ENCODE results near the gene EMC9. TPM values are rescaled to one million over a fixed set of nuclear protein-coding genes. Genes with fewer than 3 reads are reported as not detected.

The EMC9 gene
- total RNA-seq, 1 donor from 2014 or later: 26.4 TPM

- intact Hi-C loops (cut with micrococcal nuclease): no loop called here
- no peak overlapping the region for H3K27ac Mint-ChIP-seq
- H3K36me3 Mint-ChIP-seq (ENCODE audit: low read depth): peaks cover 8% of the 10 kb centered on the region
- DNase-seq (ENCODE audit: low spot score): no peak
- no peak overlapping the region for H3K4me3 Mint-ChIP-seq (ENCODE audit: low read depth)
- H3K4me1 Mint-ChIP-seq (ENCODE audit: low read depth): peaks cover 20% of the 10 kb centered on the region
- no peaks in the 10 kb centered on the region for H3K27me3 Mint-ChIP-seq (ENCODE audit: low read depth)
- no peaks in the 10 kb centered on the region for H3K9me3 Mint-ChIP-seq
Observed at GRCh38 chr14:24130717-24131548, 10.5 kb downstream of the EMC9 start.

- Mint-ChIP-seq H3K9me3 (no peaks in the 10 kb centered on the region), H3K36me3 (ENCODE audit: low read depth) (peaks cover 8% of the 10 kb centered on the region), H3K4me1 (ENCODE audit: low read depth) (peaks cover 17% of the 10 kb centered on the region), H3K27me3 (ENCODE audit: low read depth) (no peaks in the 10 kb centered on the region), H3K4me3 (ENCODE audit: low read depth) (no peak within 1 kb of the TSS), H3K27ac (no peak within 1 kb of the TSS)
- DNase-seq (ENCODE audit: low spot score): no peak
- intact Hi-C loops (cut with micrococcal nuclease): no loop called here
Observed at GRCh38 chr14:24130380-24130716, 11.0 kb downstream of the EMC9 start, which contains the start of gene FITM1. FITM1 (plus strand) TSS chr14:24130659; CDS start chr14:24131564, 905 bp downstream.

- H3K9me3 Mint-ChIP-seq: no peaks in the 10 kb centered on the region
- peaks cover 8% of the 10 kb centered on the region for H3K36me3 Mint-ChIP-seq (ENCODE audit: low read depth)
- DNase-seq (ENCODE audit: low spot score): no peak
- H3K27ac Mint-ChIP-seq: no peak overlapping the region
- H3K27me3 Mint-ChIP-seq (ENCODE audit: low read depth): no peaks in the 10 kb centered on the region
- intact Hi-C loops (cut with micrococcal nuclease): no loop called here
- peaks cover 13% of the 10 kb centered on the region for H3K4me1 Mint-ChIP-seq (ENCODE audit: low read depth)
- H3K4me3 Mint-ChIP-seq (ENCODE audit: low read depth): no peak overlapping the region
Observed at GRCh38 chr14:24129410-24129998, 11.9 kb downstream of the EMC9 start.

- peaks cover 16% of the 10 kb centered on the region for H3K36me3 Mint-ChIP-seq (ENCODE audit: low read depth)
- H3K27me3 Mint-ChIP-seq (ENCODE audit: low read depth): no peaks in the 10 kb centered on the region
- intact Hi-C loops (cut with micrococcal nuclease): no loop called here
- H3K4me3 Mint-ChIP-seq (ENCODE audit: low read depth): no peak overlapping the region
- H3K4me1 Mint-ChIP-seq (ENCODE audit: low read depth): peaks cover 9% of the 10 kb centered on the region
- H3K9me3 Mint-ChIP-seq: no peaks in the 10 kb centered on the region
- no peak for DNase-seq (ENCODE audit: low spot score)
- no peak overlapping the region for H3K27ac Mint-ChIP-seq
Observed at GRCh38 chr14:24127673-24128072, 13.7 kb downstream of the EMC9 start.

DNA sequence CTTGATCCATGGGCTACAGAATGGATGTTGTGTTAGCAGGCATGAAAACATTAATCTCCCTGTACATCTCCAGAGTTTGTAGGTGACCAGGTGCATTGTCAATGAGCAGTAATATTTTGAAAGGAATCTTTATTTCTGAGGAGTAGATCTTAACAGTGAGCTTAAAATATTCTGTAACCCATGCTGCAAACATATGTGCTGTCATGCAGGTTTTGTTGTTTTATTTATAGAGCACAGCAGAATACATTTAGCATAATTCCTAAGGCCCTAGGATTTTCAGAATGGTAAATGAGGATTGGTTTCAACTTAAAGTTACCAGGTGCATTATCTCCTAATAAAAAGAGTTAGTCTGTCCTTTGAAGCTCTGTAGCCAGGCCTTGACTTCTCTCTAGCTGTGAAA is 14.5 kb downstream of the EMC9 start:
- Mint-ChIP-seq H3K27ac (no peak overlapping the region), H3K4me1 (ENCODE audit: low read depth) (peaks cover 2% of the 10 kb centered on the region), H3K36me3 (ENCODE audit: low read depth) (peaks cover 16% of the 10 kb centered on the region), H3K9me3 (no peaks in the 10 kb centered on the region), H3K27me3 (ENCODE audit: low read depth) (no peaks in the 10 kb centered on the region), H3K4me3 (ENCODE audit: low read depth) (no peak overlapping the region)
- no peak for DNase-seq (ENCODE audit: low spot score)
- intact Hi-C loops (cut with micrococcal nuclease): no loop called here

GRCh38 chr14:24123424-24124417 is 17.7 kb downstream of the EMC9 start:
- Mint-ChIP-seq H3K27ac (no peak overlapping the region), H3K27me3 (ENCODE audit: low read depth) (no peaks in the 10 kb centered on the region), H3K9me3 (no peaks in the 10 kb centered on the region), H3K4me1 (ENCODE audit: low read depth) (peaks cover 5% of the 10 kb centered on the region), H3K4me3 (ENCODE audit: low read depth) (no peak overlapping the region), H3K36me3 (ENCODE audit: low read depth) (peaks cover 44% of the 10 kb centered on the region)
- intact Hi-C loops (cut with micrococcal nuclease): no loop called here
- DNase-seq (ENCODE audit: low spot score): no peak

- Mint-ChIP-seq H3K9me3 (no peaks in the 10 kb centered on the region), H3K27me3 (ENCODE audit: low read depth) (no peaks in the 10 kb centered on the region), H3K36me3 (ENCODE audit: low read depth) (peaks cover 52% of the 10 kb centered on the region), H3K4me1 (ENCODE audit: low read depth) (peaks cover 7% of the 10 kb centered on the region), H3K27ac (no peak overlapping the region), H3K4me3 (ENCODE audit: low read depth) (no peak overlapping the region)
- intact Hi-C loops (cut with micrococcal nuclease): no loop called here
- no peak for DNase-seq (ENCODE audit: low spot score)
Observed at GRCh38 chr14:24122898-24123297, 18.5 kb downstream of the EMC9 start.

DNA sequence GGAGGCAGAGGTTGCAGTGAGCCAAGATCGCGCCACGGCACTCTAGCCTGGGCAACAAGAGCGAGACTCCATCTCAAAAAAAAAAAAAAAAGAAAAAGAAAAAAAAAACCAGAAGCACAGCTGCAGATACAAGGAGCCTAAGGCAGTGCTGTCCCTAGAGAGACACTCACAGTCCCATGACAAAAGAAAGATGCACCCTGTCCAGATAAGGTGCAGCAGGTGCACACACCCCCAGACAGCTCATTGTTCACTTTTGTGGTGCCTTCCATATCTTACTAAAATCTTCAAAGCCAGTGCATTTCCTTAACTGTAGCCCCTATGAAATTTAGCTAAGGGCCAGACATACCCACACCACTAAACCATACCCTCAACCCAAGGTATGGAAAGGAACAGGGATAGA is 19.0 kb downstream of the EMC9 start:
- H3K9me3 Mint-ChIP-seq: no peaks in the 10 kb centered on the region
- DNase-seq (ENCODE audit: low spot score): no peak
- no peak overlapping the region for H3K27ac Mint-ChIP-seq
- peaks cover 9% of the 10 kb centered on the region for H3K4me1 Mint-ChIP-seq (ENCODE audit: low read depth)
- no peak overlapping the region for H3K4me3 Mint-ChIP-seq (ENCODE audit: low read depth)
- H3K36me3 Mint-ChIP-seq (ENCODE audit: low read depth): peaks cover 57% of the 10 kb centered on the region
- H3K27me3 Mint-ChIP-seq (ENCODE audit: low read depth): no peaks in the 10 kb centered on the region
- intact Hi-C loops (cut with micrococcal nuclease): no loop called here

- intact Hi-C loops (cut with micrococcal nuclease): no loop called here
- Mint-ChIP-seq H3K4me3 (ENCODE audit: low read depth) (no peak overlapping the region), H3K4me1 (ENCODE audit: low read depth) (peaks cover 15% of the 10 kb centered on the region), H3K27ac (no peak overlapping the region), H3K9me3 (no peaks in the 10 kb centered on the region), H3K27me3 (ENCODE audit: low read depth) (no peaks in the 10 kb centered on the region), H3K36me3 (ENCODE audit: low read depth) (peaks cover 67% of the 10 kb centered on the region)
- no peak for DNase-seq (ENCODE audit: low spot score)
Observed at GRCh38 chr14:24121210-24121609, 20.2 kb downstream of the EMC9 start.

- Mint-ChIP-seq H3K27me3 (ENCODE audit: low read depth) (no peaks in the 10 kb centered on the region), H3K4me1 (ENCODE audit: low read depth) (peaks cover 26% of the 10 kb centered on the region), H3K36me3 (ENCODE audit: low read depth) (peaks cover 76% of the 10 kb centered on the region), H3K4me3 (ENCODE audit: low read depth) (no peak overlapping the region), H3K9me3 (no peaks in the 10 kb centered on the region), H3K27ac (no peak overlapping the region)
- DNase-seq (ENCODE audit: low spot score): no peak
- intact Hi-C loops (cut with micrococcal nuclease): loop anchor here (10.0 kb wide), 1 partner anchor 795 kb away; the partner anchor contains the start of gene PABPN1
Observed at GRCh38 chr14:24119691-24120090, 21.7 kb downstream of the EMC9 start.

GRCh38 chr14:24117179-24117578 is 24.2 kb downstream of the EMC9 start:
- Mint-ChIP-seq H3K9me3 (no peaks in the 10 kb centered on the region), H3K4me3 (ENCODE audit: low read depth) (no peak overlapping the region), H3K27me3 (ENCODE audit: low read depth) (no peaks in the 10 kb centered on the region), H3K36me3 (ENCODE audit: low read depth) (peaks cover 60% of the 10 kb centered on the region), H3K27ac (no peak overlapping the region), H3K4me1 (ENCODE audit: low read depth) (peaks cover 26% of the 10 kb centered on the region)
- DNase-seq (ENCODE audit: low spot score): no peak
- intact Hi-C loops (cut with micrococcal nuclease): loop anchor here (10.0 kb wide), 1 partner anchor 792 kb away; the partner anchor contains the start of gene PABPN1

DNA sequence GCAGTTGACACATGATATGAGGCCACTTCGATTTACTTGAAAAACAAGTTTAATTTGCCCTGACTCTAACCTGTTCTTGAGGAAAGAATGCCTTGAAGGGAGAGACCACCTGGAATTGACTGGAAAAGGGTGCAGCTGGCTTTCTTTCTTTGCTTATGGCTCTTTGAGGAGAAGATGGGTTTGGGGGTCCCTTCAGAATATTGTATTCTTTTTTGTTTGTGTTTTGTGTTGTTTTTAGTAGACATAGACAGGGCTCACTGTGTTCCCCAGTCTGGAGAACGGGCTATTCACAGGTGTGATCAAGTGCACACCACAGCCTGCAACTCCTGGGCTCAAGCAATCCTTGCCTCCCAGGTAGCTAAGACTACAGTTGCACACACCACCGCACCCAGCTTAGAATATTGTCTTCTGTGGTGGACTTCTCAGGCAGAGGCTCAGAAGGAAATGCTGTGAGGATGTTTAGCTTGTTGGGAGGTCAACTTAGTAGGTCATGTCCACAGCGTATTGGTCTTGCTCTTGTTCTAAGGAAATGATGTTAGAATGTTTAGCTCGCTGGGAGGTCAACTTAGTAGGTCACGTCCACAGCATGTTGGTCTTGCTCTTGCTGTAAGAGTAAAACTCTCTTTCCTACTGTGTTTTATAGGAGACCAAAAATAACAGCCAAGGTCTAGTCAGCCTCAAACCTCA is 25.1 kb downstream of the EMC9 start:
- peaks cover 55% of the 10 kb centered on the region for H3K36me3 Mint-ChIP-seq (ENCODE audit: low read depth)
- no peak for DNase-seq (ENCODE audit: low spot score)
- H3K27ac Mint-ChIP-seq: peak overlapping the region; percentile 99
- peaks cover 27% of the 10 kb centered on the region for H3K4me1 Mint-ChIP-seq (ENCODE audit: low read depth)
- intact Hi-C loops (cut with micrococcal nuclease): loop anchor here (10.0 kb wide), 1 partner anchor 791 kb away; the partner anchor contains the start of gene PABPN1
- no peaks in the 10 kb centered on the region for H3K27me3 Mint-ChIP-seq (ENCODE audit: low read depth)
- H3K9me3 Mint-ChIP-seq: no peaks in the 10 kb centered on the region
- peak overlapping the region; percentile 98 for H3K4me3 Mint-ChIP-seq (ENCODE audit: low read depth)
